K562 (cell line): ENCODE data around the gene DNASE1L2. TPM values are rescaled to one million over a fixed set of nuclear protein-coding genes. Genes with fewer than 3 reads are reported as not detected.
A peak's percentile ranks its signal among the peaks of the same experiment; 100 is the strongest.

ENCODE experiments used
- CBX8 ChIP-seq: fragments of 200-600 bp; sonication (generic); IDR thresholded peaks from 2 replicates; pipeline ENCODE4 v1.6.1; 2012; ENCODE audit warnings: borderline replicate concordance, mixed run types, low read depth, mild to moderate bottlenecking, moderate library complexity, mixed read lengths, low read length, control low read depth, inconsistent platforms; ENCODE audit not compliant: poor library complexity, severe bottlenecking; ENCODE audit errors: extremely low read depth
- CREB5 ChIP-seq: fragments of 250-450 bp; sonication (Bioruptor Pico); IDR thresholded peaks from 2 replicates; pipeline ENCODE4 v1.5.0; 2020; ENCODE audit warnings: mild to moderate bottlenecking
- EHMT2 ChIP-seq: fragments of 450-650 bp; IDR thresholded peaks from 2 replicates; pipeline ENCODE4 v1.6.1; 2018; ENCODE audit warnings: antibody characterized with exemption
- FOS ChIP-seq: IDR thresholded peaks from 3 replicates; pipeline ENCODE4 v1.6.1; 2011; ENCODE audit not compliant: insufficient read length; ENCODE audit errors: extremely low read depth
- HMG20A ChIP-seq: fragments of 450-650 bp; formaldehyde crosslinking; conservative IDR thresholded peaks from 2 replicates; pipeline ENCODE4 v1.4.0; 2020; ENCODE audit warnings: mild to moderate bottlenecking, mixed read lengths
- KAT7 ChIP-seq: sonication (generic); formaldehyde crosslinking; IDR thresholded peaks from 2 replicates; pipeline ENCODE4 v1.8.0; 2022; ENCODE audit warnings: missing genetic modification reagents, mild to moderate bottlenecking, borderline replicate concordance
- MCM2 ChIP-seq: fragments of 450-650 bp; IDR thresholded peaks from 2 replicates; pipeline ENCODE4 v1.6.1; 2017; ENCODE audit warnings: low read depth, mild to moderate bottlenecking
- POLR3A ChIP-seq: IDR thresholded peaks from 2 replicates; pipeline ENCODE4 v1.6.1; 2011; ENCODE audit warnings: borderline replicate concordance, mild to moderate bottlenecking, moderate library complexity; ENCODE audit not compliant: insufficient read length, insufficient read depth; ENCODE audit errors: extremely low read depth
- PRPF4 ChIP-seq: fragments of 200-400 bp; formaldehyde crosslinking; IDR thresholded peaks from one replicate; pipeline ENCODE4 v1.6.1; 2017; ENCODE audit warnings: low read length, low read depth, mild to moderate bottlenecking; ENCODE audit not compliant: insufficient read depth, poor library complexity, severe bottlenecking
- PTRF ChIP-seq: fragments of 450-650 bp; IDR thresholded peaks from 2 replicates; pipeline ENCODE4 v1.6.1; 2016; ENCODE audit warnings: mild to moderate bottlenecking, missing genetic modification characterization, missing compliant biosample characterization
- RFX7 ChIP-seq: fragments of 250-450 bp; sonication (Bioruptor Pico); IDR thresholded peaks from 2 replicates; pipeline ENCODE4 v1.5.1; 2021; ENCODE audit warnings: mild to moderate bottlenecking
- SIRT6 ChIP-seq: IDR thresholded peaks from one replicate; pipeline ENCODE4 v1.6.1; 2012; ENCODE audit warnings: low read depth, mild to moderate bottlenecking, control low read depth, inconsistent platforms, low read length, moderate library complexity
- SMARCE1 ChIP-seq: fragments of 450-650 bp; IDR thresholded peaks from 2 replicates; pipeline ENCODE4 v1.7.1; 2016; ENCODE audit warnings: mild to moderate bottlenecking
- ZFX ChIP-seq: sonication (generic); formaldehyde crosslinking; IDR thresholded peaks from 2 replicates; pipeline ENCODE4 v1.8.0; 2022; ENCODE audit warnings: mild to moderate bottlenecking, missing genetic modification reagents, moderate library complexity
- polyA plus RNA-seq, 8 experiments: library from polyadenylated mRNA; depleted of rRNA in 4 of 8; stranded (reverse) in 5 of 8; unstranded in 3 of 8; fragments of >200 nt; fragmentation: Nextera tagmentation in 2 of 8; fragmentation: Illumina TruSeq in 1 of 8; extraction: Ambion mirVana in 2 of 8; extraction: Trizol in 1 of 8; gene quantifications; 2 replicates each; pipeline versions ENCODE4 v1.2.1 to v1.2.3, GENCODE V29; 2011 to 2014; ENCODE audit warnings: inconsistent platforms in 1 of 8, missing spikeins in 1 of 8
- total RNA-seq, 7 experiments: library from RNA; depleted of rRNA in 6 of 7; stranded (reverse); fragments of >200 nt in 6 of 7; fragmentation: Illumina TruSeq in 2 of 7; extraction: Trizol in 2 of 7; gene quantifications; 2 replicates each; pipeline versions ENCODE4 v1.2.1 to v1.2.3, GENCODE V29; 2011 to 2021; ENCODE audit warnings: low replicate concordance in 1 of 7
- TF ChIP-seq, protein P1 (sequence below): sonication (generic); formaldehyde crosslinking; IDR thresholded peaks from 2 replicates; pipeline ENCODE4 v1.8.1; 2023; ENCODE audit warnings: mild to moderate bottlenecking, missing genetic modification reagents
- TF ChIP-seq, protein P2 (sequence below): fragments of 250-450 bp; sonication (Bioruptor Pico); IDR thresholded peaks from 2 replicates; pipeline ENCODE4 v1.8.0; 2021; ENCODE audit warnings: moderate library complexity, mild to moderate bottlenecking, inconsistent platforms
- TF ChIP-seq, protein P3 (sequence below): sonication (generic); formaldehyde crosslinking; IDR thresholded peaks from 2 replicates; pipeline ENCODE4 v1.4.0; 2020; ENCODE audit warnings: mild to moderate bottlenecking, missing genetic modification reagents
- TF ChIP-seq, protein P4 (sequence below): fragments of 250-450 bp; sonication (Bioruptor Pico); IDR thresholded peaks from 2 replicates; pipeline ENCODE4 v1.9.0; 2021; ENCODE audit warnings: mild to moderate bottlenecking

Gene DNASE1L2
- total and polyA plus RNA-seq, 9 of the 15 experiments (the other 6 are each of a cell fraction or from before 2014, with no cell fraction given) = 0.08 to 2.7 (median 1.7) TPM; not detected in 1

DNA sequence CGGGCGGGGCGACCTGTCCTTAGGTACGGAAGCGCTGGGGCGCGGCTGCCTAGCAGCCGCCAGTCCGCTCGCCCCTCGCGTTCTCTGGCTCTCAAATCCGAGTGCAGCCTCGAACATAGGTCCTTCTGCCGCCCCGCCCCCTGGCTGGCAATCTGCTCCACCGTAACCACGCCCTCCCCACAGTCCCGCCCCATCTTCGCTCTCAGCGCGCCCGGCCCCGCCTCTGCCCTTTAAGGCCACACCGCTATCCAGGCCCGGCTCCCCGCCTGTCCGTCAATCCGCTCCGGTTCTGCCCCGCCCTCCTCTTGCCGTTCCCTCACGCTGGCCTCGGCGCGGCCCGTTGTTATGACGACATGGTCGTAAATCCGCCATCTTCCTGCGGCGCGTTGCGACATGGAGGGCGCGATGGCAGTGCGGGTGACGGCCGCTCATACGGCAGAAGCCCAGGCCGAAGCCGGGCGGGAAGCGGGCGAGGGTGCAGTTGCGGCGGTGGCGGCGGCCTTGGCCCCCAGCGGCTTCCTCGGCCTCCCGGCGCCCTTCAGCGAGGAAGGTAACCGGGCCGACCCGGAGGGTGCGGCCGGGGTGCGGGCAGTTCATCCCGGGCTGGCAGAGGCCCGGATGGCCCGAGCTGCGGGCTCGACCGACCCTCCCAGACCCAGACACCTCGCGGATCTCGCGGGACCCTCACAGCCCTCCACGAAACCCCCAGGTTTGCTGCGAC, 12.9 kb upstream of the DNASE1L2 start, which contains the start of gene E4F1 (continued):
- TF ChIP-seq CREB5 (CRISPR knock-in tag) = no peak
- no peak for TF ChIP-seq RFX7 (CRISPR knock-in tag)
- TF ChIP-seq, protein P1, sequence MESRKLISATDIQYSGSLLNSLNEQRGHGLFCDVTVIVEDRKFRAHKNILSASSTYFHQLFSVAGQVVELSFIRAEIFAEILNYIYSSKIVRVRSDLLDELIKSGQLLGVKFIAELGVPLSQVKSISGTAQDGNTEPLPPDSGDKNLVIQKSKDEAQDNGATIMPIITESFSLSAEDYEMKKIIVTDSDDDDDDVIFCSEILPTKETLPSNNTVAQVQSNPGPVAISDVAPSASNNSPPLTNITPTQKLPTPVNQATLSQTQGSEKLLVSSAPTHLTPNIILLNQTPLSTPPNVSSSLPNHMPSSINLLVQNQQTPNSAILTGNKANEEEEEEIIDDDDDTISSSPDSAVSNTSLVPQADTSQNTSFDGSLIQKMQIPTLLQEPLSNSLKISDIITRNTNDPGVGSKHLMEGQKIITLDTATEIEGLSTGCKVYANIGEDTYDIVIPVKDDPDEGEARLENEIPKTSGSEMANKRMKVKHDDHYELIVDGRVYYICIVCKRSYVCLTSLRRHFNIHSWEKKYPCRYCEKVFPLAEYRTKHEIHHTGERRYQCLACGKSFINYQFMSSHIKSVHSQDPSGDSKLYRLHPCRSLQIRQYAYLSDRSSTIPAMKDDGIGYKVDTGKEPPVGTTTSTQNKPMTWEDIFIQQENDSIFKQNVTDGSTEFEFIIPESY (CRISPR knock-in tag) = no peak
- TF ChIP-seq, protein P2, sequence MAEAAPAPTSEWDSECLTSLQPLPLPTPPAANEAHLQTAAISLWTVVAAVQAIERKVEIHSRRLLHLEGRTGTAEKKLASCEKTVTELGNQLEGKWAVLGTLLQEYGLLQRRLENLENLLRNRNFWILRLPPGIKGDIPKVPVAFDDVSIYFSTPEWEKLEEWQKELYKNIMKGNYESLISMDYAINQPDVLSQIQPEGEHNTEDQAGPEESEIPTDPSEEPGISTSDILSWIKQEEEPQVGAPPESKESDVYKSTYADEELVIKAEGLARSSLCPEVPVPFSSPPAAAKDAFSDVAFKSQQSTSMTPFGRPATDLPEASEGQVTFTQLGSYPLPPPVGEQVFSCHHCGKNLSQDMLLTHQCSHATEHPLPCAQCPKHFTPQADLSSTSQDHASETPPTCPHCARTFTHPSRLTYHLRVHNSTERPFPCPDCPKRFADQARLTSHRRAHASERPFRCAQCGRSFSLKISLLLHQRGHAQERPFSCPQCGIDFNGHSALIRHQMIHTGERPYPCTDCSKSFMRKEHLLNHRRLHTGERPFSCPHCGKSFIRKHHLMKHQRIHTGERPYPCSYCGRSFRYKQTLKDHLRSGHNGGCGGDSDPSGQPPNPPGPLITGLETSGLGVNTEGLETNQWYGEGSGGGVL (CRISPR knock-in tag) = no peak
- TF ChIP-seq SIRT6 = no peak
- peak; percentile 98 for TF ChIP-seq ZFX (CRISPR knock-in tag)
- no peak for TF ChIP-seq CBX8
- TF ChIP-seq FOS = no peak
- TF ChIP-seq, protein P3, sequence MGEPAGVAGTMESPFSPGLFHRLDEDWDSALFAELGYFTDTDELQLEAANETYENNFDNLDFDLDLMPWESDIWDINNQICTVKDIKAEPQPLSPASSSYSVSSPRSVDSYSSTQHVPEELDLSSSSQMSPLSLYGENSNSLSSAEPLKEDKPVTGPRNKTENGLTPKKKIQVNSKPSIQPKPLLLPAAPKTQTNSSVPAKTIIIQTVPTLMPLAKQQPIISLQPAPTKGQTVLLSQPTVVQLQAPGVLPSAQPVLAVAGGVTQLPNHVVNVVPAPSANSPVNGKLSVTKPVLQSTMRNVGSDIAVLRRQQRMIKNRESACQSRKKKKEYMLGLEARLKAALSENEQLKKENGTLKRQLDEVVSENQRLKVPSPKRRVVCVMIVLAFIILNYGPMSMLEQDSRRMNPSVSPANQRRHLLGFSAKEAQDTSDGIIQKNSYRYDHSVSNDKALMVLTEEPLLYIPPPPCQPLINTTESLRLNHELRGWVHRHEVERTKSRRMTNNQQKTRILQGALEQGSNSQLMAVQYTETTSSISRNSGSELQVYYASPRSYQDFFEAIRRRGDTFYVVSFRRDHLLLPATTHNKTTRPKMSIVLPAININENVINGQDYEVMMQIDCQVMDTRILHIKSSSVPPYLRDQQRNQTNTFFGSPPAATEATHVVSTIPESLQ (CRISPR knock-in tag) = no peak
- no peak for TF ChIP-seq PRPF4
- no peak for TF ChIP-seq SMARCE1
- TF ChIP-seq MCM2 = no peak
- TF ChIP-seq EHMT2 = no peak
- no peak for TF ChIP-seq HMG20A
- no peak for TF ChIP-seq PTRF (tag)
- no peak for TF ChIP-seq KAT7 (CRISPR knock-in tag)
- no peak for TF ChIP-seq POLR3A
- TF ChIP-seq, protein P4, sequence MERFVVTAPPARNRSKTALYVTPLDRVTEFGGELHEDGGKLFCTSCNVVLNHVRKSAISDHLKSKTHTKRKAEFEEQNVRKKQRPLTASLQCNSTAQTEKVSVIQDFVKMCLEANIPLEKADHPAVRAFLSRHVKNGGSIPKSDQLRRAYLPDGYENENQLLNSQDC (CRISPR knock-in tag) = no peak
